Measurements from ENCODE around the gene COMMD2.

DNA sequence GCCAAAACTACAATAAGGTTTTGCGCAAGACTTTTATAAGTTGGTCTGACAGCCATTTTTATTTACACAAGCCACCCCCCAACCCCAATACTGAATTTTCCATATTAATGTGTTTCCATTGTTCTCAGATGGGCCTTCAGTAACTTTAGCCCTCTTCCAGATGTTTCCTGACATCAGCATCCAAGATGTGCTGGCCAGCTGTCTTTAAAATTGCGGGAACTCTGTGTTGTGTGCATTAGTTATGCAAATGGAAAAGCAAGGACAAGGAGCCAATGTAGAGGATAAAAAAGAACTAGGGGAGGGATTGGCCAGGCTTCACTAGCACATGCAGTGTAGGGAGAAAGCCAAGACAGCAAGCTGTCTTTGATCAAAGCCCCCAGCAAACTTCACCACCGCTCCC lies 45.4 kb downstream of the COMMD2 start:
- TF ChIP-seq POLR2AphosphoS5 (IDR thresholded peaks at IDR 0.05; ENCODE audit: low read depth, low read length) (no peak), POLR2A (IDR thresholded peaks at IDR 0.05; ENCODE audit: low read depth, low read length) (no peak), SPI1 (IDR thresholded peaks at IDR 0.05; ENCODE audit: low read depth, low read length) (no peak), TAF1 (IDR thresholded peaks at IDR 0.05; ENCODE audit: low read depth, low read length) (no peak), PAX5 (IDR thresholded peaks at IDR 0.05; ENCODE audit: insufficient read depth, low read length, severe bottlenecking) (no peak), POU2F2 (IDR thresholded peaks at IDR 0.05; ENCODE audit: low read depth, low read length) (no peak)
